ENCODE measurements around the gene CTNNBL1.

Gene CTNNBL1

GRCh38 chr20:37881601-37882343 lies 187.9 kb downstream of the CTNNBL1 start:
- ATAC-seq (no peak), DNase-seq (ENCODE audit: low spot score in 2 of 2) (no peak)
- no peaks in the 10 kb centered on the region for H3K9me3 Mint-ChIP-seq
- no peak overlapping the region for H3K4me3 Mint-ChIP-seq
- H3K36me3 Mint-ChIP-seq: no peaks in the 10 kb centered on the region
- no peaks in the 10 kb centered on the region for H3K4me1 Mint-ChIP-seq
- H3K27ac Mint-ChIP-seq: no peak overlapping the region

- Mint-ChIP-seq H3K4me3 (no peak overlapping the region), H3K9me3 (no peaks in the 10 kb centered on the region), H3K27ac (no peak overlapping the region), H3K36me3 (no peaks in the 10 kb centered on the region), H3K4me1 (no peaks in the 10 kb centered on the region)
- DNase-seq (ENCODE audit: low spot score in 2 of 2) (no peak), ATAC-seq (no peak)
Observed at GRCh38 chr20:37882961-37883712, 189.3 kb downstream of the CTNNBL1 start.

GRCh38 chr20:37885042-37885441 lies 191.2 kb downstream of the CTNNBL1 start:
- no peak for DNase-seq (ENCODE audit: low spot score in 2 of 2)
- Mint-ChIP-seq H3K4me1 (no peaks in the 10 kb centered on the region), H3K27ac (no peak overlapping the region), H3K36me3 (no peaks in the 10 kb centered on the region), H3K9me3 (no peaks in the 10 kb centered on the region), H3K4me3 (no peak overlapping the region)
- ATAC-seq: no peak

DNA sequence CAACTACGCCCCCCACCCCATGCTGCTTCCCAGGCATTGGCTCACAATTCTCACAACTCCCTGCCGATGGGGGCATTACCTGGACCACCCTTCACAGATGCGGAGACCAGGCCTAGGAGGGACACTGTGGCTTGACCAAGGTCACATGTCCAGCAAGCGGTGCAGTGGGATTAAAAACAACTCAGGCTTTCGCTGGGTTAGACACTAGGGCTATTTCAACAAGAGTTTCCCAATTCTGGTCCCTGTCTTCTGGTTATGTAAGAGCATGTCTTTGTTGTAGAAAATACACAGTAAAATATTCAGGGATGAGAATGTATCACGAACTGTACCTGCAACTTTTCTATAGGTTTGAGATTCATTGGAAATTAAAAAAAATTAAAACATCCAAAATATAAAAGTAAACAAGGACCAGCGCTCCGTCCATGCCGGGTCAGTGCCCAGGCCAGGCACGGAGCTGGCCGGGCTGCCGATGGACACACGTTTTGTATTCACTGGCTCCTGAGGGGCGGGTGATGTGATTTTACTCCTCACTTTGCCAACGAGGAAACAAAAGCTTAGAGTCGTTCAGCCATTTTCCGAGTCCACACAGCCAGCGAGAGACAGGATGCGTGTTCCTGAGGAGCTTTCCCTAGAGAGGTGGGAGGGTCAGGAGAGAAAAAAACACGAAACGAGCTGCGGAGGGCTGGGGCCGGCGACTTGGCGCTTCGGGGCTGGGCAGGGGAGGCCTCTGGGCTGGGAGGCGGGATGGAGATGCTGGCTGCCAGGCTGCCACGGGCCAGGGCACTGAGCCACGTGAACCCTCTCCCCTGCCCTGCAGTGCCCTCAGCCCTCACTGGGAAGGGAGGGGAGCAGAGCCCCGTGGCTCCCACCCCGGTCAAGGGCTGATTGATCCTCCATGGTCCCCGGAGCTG lies 192.0 kb downstream of the CTNNBL1 start:
- ATAC-seq: no peak
- H3K9me3 Mint-ChIP-seq: no peaks in the 10 kb centered on the region
- H3K4me1 Mint-ChIP-seq: no peaks in the 10 kb centered on the region
- no peak for DNase-seq (ENCODE audit: low spot score in 2 of 2)
- no peaks in the 10 kb centered on the region for H3K36me3 Mint-ChIP-seq
- H3K4me3 Mint-ChIP-seq: no peak overlapping the region
- H3K27ac Mint-ChIP-seq: no peak overlapping the region

- Mint-ChIP-seq H3K4me1 (no peaks in the 10 kb centered on the region), H3K9me3 (no peaks in the 10 kb centered on the region)
Observed at GRCh38 chr20:37886851-37887297, 193.0 kb downstream of the CTNNBL1 start.

GRCh38 chr20:37888641-37889040 lies 194.8 kb downstream of the CTNNBL1 start:
- H3K9me3 Mint-ChIP-seq: no peaks in the 10 kb centered on the region
- peaks cover under 1% of the 10 kb centered on the region for H3K4me1 Mint-ChIP-seq
- DNase-seq (ENCODE audit: low spot score in 2 of 2) (no peak), ATAC-seq (no peak)
- H3K27ac Mint-ChIP-seq: no peak overlapping the region
- H3K4me3 Mint-ChIP-seq: no peak overlapping the region
- H3K36me3 Mint-ChIP-seq: no peaks in the 10 kb centered on the region

More at GRCh38 chr20:37886851-37887297, 193.0 kb downstream of the CTNNBL1 start:
- H3K27ac Mint-ChIP-seq: no peak overlapping the region
- no peak for DNase-seq (ENCODE audit: low spot score in 2 of 2)
- no peak overlapping the region for H3K4me3 Mint-ChIP-seq
- no peaks in the 10 kb centered on the region for H3K36me3 Mint-ChIP-seq
- ATAC-seq: no peak

DNA sequence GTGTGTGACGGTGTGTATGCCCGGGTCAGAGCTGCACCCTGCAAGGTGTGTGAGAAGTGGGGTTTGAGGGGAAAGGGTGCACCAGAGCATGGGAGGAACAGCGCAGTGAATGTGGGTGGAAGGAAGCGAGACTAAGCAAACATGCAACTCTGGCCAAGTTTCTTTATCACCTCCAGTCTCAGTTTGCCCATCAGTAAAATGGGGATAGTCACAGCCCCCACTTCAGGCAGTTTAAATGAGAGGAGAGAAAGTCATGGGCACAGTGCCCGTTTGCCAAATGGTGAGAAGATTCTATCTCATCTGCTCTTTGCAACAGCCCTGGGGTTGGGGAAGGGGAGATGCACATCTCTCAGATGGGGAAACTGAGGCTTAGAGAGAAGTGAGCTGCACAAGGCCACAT lies 196.3 kb downstream of the CTNNBL1 start:
- Mint-ChIP-seq H3K36me3 (no peaks in the 10 kb centered on the region), H3K27ac (no peak overlapping the region), H3K4me1 (peaks cover 6% of the 10 kb centered on the region), H3K9me3 (no peaks in the 10 kb centered on the region), H3K4me3 (no peak overlapping the region)
- no peak for DNase-seq (ENCODE audit: low spot score in 2 of 2)
- ATAC-seq: no peak

DNA sequence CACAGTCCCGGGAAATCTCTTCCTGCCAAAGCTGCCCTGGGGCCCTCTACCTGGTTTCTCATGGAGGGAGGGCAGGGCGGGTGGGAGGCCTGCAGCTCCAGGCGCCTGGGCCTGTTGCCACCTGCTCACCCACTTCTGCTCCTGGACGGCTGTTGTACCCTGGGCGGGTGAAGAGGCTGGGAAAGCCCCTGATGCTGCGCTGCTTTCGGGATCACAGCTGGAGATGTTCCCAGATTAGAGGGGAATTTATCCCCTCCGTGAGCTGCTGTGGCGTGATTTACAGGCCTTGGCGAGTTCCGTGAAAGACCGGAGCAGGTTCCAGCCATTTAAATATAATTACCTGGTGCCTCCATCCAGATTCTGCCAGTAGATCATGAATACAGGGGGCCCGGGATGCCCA lies 196.8 kb downstream of the CTNNBL1 start:
- H3K4me3 Mint-ChIP-seq: no peak overlapping the region
- no peaks in the 10 kb centered on the region for H3K9me3 Mint-ChIP-seq
- H3K4me1 Mint-ChIP-seq: peaks cover 6% of the 10 kb centered on the region
- DNase-seq (ENCODE audit: low spot score in 2 of 2): no peak
- H3K36me3 Mint-ChIP-seq: no peaks in the 10 kb centered on the region
- no peak for ATAC-seq
- H3K27ac Mint-ChIP-seq: no peak overlapping the region

- ATAC-seq: no peak
- Mint-ChIP-seq H3K4me1 (peaks cover 6% of the 10 kb centered on the region), H3K9me3 (no peaks in the 10 kb centered on the region), H3K27ac (no peak overlapping the region), H3K4me3 (no peak overlapping the region), H3K36me3 (no peaks in the 10 kb centered on the region)
- no peak for DNase-seq (ENCODE audit: low spot score in 2 of 2)
Observed at GRCh38 chr20:37892001-37892400, 198.2 kb downstream of the CTNNBL1 start.

GRCh38 chr20:37893566-37894241 lies 199.9 kb downstream of the CTNNBL1 start:
- ATAC-seq: no peak
- Mint-ChIP-seq H3K9me3 (no peaks in the 10 kb centered on the region), H3K4me1 (peaks cover 11% of the 10 kb centered on the region), H3K27ac (no peak overlapping the region), H3K4me3 (no peak overlapping the region), H3K36me3 (no peaks in the 10 kb centered on the region)
- DNase-seq (ENCODE audit: low spot score in 2 of 2): no peak

GRCh38 chr20:37894454-37894853 lies 200.6 kb downstream of the CTNNBL1 start:
- Mint-ChIP-seq H3K36me3 (no peaks in the 10 kb centered on the region), H3K4me3 (no peak overlapping the region), H3K27ac (no peak overlapping the region), H3K9me3 (no peaks in the 10 kb centered on the region), H3K4me1 (peaks cover 11% of the 10 kb centered on the region)
- no peak for ATAC-seq
- no peak for DNase-seq (ENCODE audit: low spot score in 2 of 2)

- H3K4me1 Mint-ChIP-seq: peaks cover 11% of the 10 kb centered on the region
- no peaks in the 10 kb centered on the region for H3K36me3 Mint-ChIP-seq
- no peak overlapping the region for H3K27ac Mint-ChIP-seq
- no peaks in the 10 kb centered on the region for H3K9me3 Mint-ChIP-seq
- H3K4me3 Mint-ChIP-seq: no peak overlapping the region
- DNase-seq (ENCODE audit: low spot score in 2 of 2) (no peak), ATAC-seq (no peak)
Observed at GRCh38 chr20:37895166-37895565, 201.3 kb downstream of the CTNNBL1 start.

GRCh38 chr20:37896932-37897548 lies 203.2 kb downstream of the CTNNBL1 start:
- Mint-ChIP-seq H3K4me3 (no peak overlapping the region), H3K27ac (no peak overlapping the region), H3K4me1 (peaks cover 20% of the 10 kb centered on the region), H3K36me3 (no peaks in the 10 kb centered on the region), H3K9me3 (no peaks in the 10 kb centered on the region)
- no peak for ATAC-seq
- DNase-seq (ENCODE audit: low spot score in 2 of 2): no peak

DNA sequence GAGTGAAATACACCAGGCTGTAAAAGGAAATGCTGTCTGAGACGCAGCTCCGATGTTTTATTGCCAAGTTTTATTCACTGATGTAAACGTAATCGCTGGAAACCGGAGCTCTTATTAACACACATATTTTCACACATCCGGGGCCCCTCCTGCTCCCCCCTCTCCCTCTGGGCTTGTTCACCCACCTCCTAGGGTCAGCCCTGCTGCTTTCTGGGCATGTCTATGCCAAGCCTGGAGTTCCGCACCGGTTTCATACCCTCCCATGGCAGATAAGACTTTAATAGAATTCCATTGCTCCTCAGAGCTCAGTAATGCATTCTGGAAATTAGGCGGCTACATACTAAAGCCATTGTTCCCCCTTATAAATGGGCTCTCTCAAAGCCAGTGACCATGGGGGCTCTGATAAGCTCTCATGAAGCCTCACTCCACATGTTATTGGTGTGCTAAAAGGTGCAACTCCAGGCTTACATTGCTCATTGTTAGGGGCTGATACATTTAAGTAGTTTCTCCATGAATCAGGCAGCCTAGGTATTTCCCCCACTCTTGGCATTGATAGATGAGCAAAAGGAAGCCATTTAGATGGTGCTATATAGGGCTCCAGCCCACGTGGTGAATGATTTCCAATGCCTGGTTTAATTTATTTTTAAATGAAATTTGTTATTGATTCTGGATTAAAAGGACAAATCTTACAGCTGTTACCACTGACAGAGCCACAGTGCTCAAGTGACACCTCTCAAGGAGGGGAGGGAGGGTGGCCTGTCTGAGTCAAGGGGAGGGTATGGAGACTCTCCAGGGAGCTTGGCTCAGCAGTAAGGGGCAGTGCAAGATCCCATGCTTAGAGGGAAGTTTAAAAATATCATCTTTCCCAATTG lies 204.6 kb downstream of the CTNNBL1 start:
- Mint-ChIP-seq H3K4me3 (no peak overlapping the region), H3K36me3 (no peaks in the 10 kb centered on the region), H3K4me1 (peaks cover 25% of the 10 kb centered on the region), H3K9me3 (no peaks in the 10 kb centered on the region), H3K27ac (peak overlapping the region; percentile 40)
- DNase-seq (ENCODE audit: low spot score in 2 of 2) (no peak), ATAC-seq (peak; percentile 91)

All from stimulated activated effector memory CD8-positive, alpha-beta T cell treated with anti-CD3 and anti-CD28 coated beads, Interleukin-12 subunit alpha, Interleukin-12 subunit beta, amount 100 ng/mL, for 72 hours (primary cell).